Glomerular visceral epithelial cell (primary cell): ENCODE data around the gene VWF.

Source experiments
- DNase-seq: peaks from one replicate; pipeline ENCODE4 v3.0.0-alpha.2; 2016; ENCODE audit errors: extremely low spot score

VWF gene

GRCh38 chr12:5912437-5913334, 211.8 kb downstream of the VWF start:
- no peak for DNase-seq

- DNase-seq = no peak
These were observed 212.5 kb downstream of the VWF start for GRCh38 chr12:5912011-5912410.

GRCh38 chr12:5910790-5911548, 213.5 kb downstream of the VWF start:
- no peak for DNase-seq

- no peak for DNase-seq
These were observed 214.9 kb downstream of the VWF start for GRCh38 chr12:5909560-5909959.

GRCh38 chr12:5908251-5908650, 216.2 kb downstream of the VWF start:
- no peak for DNase-seq

GRCh38 chr12:5907807-5908206, 216.7 kb downstream of the VWF start:
- no peak for DNase-seq

GRCh38 chr12:5905757-5906156, 218.7 kb downstream of the VWF start:
- DNase-seq = no peak

- DNase-seq = no peak
These were observed 219.5 kb downstream of the VWF start for GRCh38 chr12:5904969-5905368.

GRCh38 chr12:5904441-5904840, 220.0 kb downstream of the VWF start:
- no peak for DNase-seq

GRCh38 chr12:5902736-5903135, 221.7 kb downstream of the VWF start:
- no peak for DNase-seq

- no peak for DNase-seq
These were observed 223.1 kb downstream of the VWF start for GRCh38 chr12:5901416-5901815.

- no peak for DNase-seq
These were observed 223.8 kb downstream of the VWF start for GRCh38 chr12:5900533-5901205.

GRCh38 chr12:5900076-5900475, 224.4 kb downstream of the VWF start:
- DNase-seq = no peak

GRCh38 chr12:5899675-5900074, 224.8 kb downstream of the VWF start:
- no peak for DNase-seq

GRCh38 chr12:5898874-5899273, 225.6 kb downstream of the VWF start:
- no peak for DNase-seq
